ENCODE measurements around the gene PILRA.

DNA sequence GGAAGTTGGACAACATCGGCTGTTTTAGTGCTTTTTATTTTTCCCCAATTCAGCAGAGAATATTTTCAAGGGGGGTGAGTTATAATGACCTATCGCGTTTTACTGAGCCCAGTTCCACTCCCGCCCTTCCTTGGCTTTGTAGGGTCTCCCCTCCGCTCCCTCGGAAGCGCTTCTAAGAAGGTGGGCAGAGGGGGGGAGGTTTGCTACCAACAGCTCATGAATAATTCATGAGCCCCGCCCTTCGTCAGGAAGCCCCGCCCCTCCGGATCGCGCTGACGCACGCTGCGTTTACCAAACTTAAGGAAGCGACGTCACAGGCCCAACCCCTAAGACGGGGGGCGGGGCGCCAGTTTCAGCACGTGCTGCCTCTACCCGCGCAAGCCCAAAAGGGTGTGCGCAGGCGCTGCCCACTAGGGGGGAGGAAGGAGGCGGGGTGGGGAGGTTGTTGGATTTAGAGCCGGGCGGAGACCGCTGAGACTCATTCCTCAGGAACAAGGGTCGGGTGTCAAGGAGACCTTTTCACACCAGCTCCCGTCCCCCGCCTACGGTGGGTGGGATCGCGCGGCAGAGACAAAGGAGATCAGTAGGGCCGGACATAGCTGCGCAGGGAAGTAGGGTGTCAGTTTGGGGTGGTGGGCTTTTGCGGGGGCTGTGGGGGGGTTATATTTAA is 55.8 kb downstream of the PILRA start:
- TF ChIP-seq TAF1 (CRISPR knock-in tag; IDR thresholded peaks at IDR 0.05): peak; percentile 3; the same call in 1 of the 2 replicates
- TF ChIP-seq PHF8 (CRISPR knock-in tag; IDR thresholded peaks at IDR 0.05): peak; percentile 52
- no peak; the same call in 1 of the 2 replicates for TF ChIP-seq ZNF274 (CRISPR knock-in tag; IDR thresholded peaks at IDR 0.05)
- peak; percentile 86 for TF ChIP-seq MIER3 (CRISPR knock-in tag; IDR thresholded peaks at IDR 0.05; ENCODE audit: borderline replicate concordance)
- peak; percentile 50; the same call in 1 of the 2 replicates for TF ChIP-seq RXRA (CRISPR knock-in tag; IDR thresholded peaks at IDR 0.05)
- no peak for TF ChIP-seq MBD4 (IDR thresholded peaks at IDR 0.05; ENCODE audit: borderline replicate concordance, low read length)
- TF ChIP-seq XBP1 (CRISPR knock-in tag; IDR thresholded peaks at IDR 0.05): no peak
- no peak for TF ChIP-seq FOXA1 (IDR thresholded peaks at IDR 0.05)
- TF ChIP-seq FOXA1 (CRISPR knock-in tag; IDR thresholded peaks at IDR 0.05): peak; percentile 50; the same call in 1 of the 2 replicates
- no peak for TF ChIP-seq ELK4 (CRISPR knock-in tag; IDR thresholded peaks at IDR 0.05; ENCODE audit: borderline replicate concordance)

All from HepG2 (cell line).